IPS DF 6.9 (cell line): ENCODE results near the gene CPXM2.

Experiments used
- DNase-seq: peaks from one replicate; pipeline ENCODE4 v3.0.0-alpha.2; 2013; ENCODE audit warnings: low read depth, low spot score
- H3K27ac ChIP-seq: one replicate; pipeline ENCODE4 v1.5.1; 2013; ENCODE audit warnings: low read length, control low read depth
- H3K27me3 ChIP-seq: 2 replicates; pipeline ENCODE4 v1.6.1; 2013; ENCODE audit warnings: mild to moderate bottlenecking, low read length; ENCODE audit not compliant: control insufficient read depth, insufficient read depth
- H3K36me3 ChIP-seq: 2 replicates; pipeline ENCODE4 v1.6.1; 2013; ENCODE audit warnings: low read length; ENCODE audit not compliant: control insufficient read depth, insufficient read depth
- H3K4me1 ChIP-seq: 2 replicates; pipeline ENCODE4 v1.6.1; 2013; ENCODE audit warnings: low read length; ENCODE audit not compliant: control insufficient read depth, insufficient read depth
- H3K4me3 ChIP-seq: 2 replicates; pipeline ENCODE4 v1.5.1; 2013; ENCODE audit warnings: mild to moderate bottlenecking, low read length
- H3K9me3 ChIP-seq: 2 replicates; pipeline ENCODE4 v1.6.1; 2013; ENCODE audit warnings: low read length, inconsistent platforms; ENCODE audit not compliant: control insufficient read depth, insufficient read depth
- WGBS: extraction: QIAGEN DNeasy Blood & Tissue Kit; methylation state at CpG from one replicate; pipeline ENCODE4 v1.1.7; 2013; ENCODE audit warnings: mixed read lengths, missing lambda C conversion rate; ENCODE audit not compliant: insufficient read length, insufficient coverage; 5-methylcytosine and 5-hydroxymethylcytosine counted together

CPXM2 gene

DNA sequence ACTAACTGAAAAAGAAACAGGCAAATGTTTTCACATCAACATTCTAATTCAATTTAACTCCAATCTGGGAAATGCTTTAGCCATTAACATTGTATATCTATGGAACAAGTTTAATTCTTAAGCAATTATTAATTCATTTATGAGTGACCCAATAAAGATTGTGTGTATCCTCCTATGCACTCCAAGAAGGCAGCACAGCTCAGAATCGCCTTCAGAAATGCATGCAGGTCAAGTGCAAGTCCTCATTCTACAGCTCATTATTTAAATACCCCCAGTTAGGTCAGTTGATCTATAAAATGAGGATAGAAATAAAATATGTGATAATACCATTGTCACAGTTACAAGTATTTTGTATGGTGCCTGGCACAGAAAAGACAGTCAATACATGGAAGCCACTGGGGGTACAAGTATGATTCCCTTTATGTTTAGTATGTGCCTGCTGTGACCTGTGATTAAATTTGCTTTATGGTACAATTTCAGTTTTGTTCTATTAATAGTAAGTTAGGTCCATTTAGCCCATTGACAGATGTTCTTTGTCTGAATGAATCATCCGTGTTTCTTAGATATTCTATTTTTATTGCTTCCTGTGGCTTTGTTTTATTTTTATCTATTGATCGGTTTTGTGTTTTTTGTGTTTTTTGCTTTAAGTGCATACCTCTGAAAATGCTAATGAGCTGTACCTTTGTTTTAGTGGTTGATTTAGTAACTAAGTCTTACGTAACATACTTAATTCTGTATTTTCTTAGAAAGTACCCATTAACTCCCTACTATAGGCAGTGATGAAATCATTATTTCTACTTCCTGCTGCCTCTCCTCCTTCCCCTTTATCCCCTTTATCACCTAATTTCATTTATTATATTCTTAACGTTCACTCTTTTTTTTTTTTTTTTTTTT lies 42.8 kb downstream of the CPXM2 start:
- Histone ChIP-seq H3K27ac (no peak overlapping the region), H3K27me3 (no peaks in the 10 kb centered on the region), H3K4me3 (no peak overlapping the region), H3K4me1 (no peaks in the 10 kb centered on the region), H3K9me3 (no peaks in the 10 kb centered on the region), H3K36me3 (no peaks in the 10 kb centered on the region)
- no peak for DNase-seq
- 100% methylated on average over 1 of the region's 5 CpGs for WGBS

DNA sequence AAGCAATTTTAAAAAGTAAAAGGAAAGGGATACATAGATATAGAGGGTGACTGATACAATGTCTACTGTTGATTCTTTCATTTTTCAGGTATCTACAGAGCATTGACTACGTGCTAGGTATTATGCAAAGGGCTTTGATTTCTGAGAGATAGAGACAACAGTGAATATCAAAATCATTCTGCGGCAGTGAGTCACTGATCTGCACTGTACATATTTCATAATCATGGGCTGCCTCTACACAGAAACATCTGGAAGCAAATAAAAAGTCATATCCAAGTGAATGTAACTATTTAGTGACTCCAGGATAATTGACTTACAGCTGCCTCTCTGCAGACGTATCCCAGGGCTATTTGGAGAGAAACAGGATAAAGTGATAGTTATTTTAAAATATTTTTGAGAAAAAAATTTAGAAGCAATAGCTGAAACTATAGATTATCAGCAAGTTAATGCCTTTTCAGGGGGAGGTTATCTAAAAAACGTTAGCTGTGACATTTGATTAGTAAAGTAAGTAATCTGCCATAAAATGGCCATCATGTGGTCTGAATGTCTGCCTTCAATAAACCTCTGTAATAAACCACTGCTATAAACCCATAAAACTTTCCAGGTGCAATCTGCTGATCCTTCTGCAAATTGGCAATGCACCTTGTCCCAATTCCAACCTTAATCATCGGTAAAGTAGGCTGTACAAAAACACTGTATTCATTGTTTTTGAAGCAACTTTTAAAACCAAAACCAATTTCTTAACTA lies 43.7 kb downstream of the CPXM2 start:
- H3K4me3 ChIP-seq = no peak overlapping the region
- WGBS = no CpG with 5 or more reads among the region's 5 CpGs
- H3K4me1 ChIP-seq = no peaks in the 10 kb centered on the region
- no peaks in the 10 kb centered on the region for H3K36me3 ChIP-seq
- no peak for DNase-seq
- no peaks in the 10 kb centered on the region for H3K9me3 ChIP-seq
- no peak overlapping the region for H3K27ac ChIP-seq
- no peaks in the 10 kb centered on the region for H3K27me3 ChIP-seq

DNA sequence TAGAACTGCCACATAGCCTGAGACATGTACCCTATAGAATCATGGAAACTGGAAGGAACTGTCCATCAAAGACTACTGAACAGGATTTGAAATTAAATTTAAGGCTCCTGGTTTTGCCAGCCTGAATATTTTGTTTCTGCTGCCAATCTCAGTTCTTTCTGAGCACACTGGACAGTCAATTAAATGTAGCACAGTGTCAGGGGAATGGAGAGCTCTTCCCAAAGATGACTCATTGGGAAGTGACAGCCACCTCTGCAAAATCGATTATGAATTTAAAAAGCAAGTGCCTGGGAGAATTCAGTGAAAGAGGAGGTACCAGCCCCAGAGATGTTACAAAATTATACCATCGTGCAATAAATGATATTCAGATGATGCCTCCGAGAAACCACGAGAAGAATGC lies 47.8 kb downstream of the CPXM2 start:
- no peak overlapping the region for H3K4me3 ChIP-seq
- H3K27ac ChIP-seq = no peak overlapping the region
- no peaks in the 10 kb centered on the region for H3K27me3 ChIP-seq
- H3K36me3 ChIP-seq = no peaks in the 10 kb centered on the region
- no CpG with 5 or more reads among the region's 4 CpGs for WGBS
- H3K9me3 ChIP-seq = no peaks in the 10 kb centered on the region
- DNase-seq = no peak
- H3K4me1 ChIP-seq = no peaks in the 10 kb centered on the region; the same call in 1 of the 2 replicates

DNA sequence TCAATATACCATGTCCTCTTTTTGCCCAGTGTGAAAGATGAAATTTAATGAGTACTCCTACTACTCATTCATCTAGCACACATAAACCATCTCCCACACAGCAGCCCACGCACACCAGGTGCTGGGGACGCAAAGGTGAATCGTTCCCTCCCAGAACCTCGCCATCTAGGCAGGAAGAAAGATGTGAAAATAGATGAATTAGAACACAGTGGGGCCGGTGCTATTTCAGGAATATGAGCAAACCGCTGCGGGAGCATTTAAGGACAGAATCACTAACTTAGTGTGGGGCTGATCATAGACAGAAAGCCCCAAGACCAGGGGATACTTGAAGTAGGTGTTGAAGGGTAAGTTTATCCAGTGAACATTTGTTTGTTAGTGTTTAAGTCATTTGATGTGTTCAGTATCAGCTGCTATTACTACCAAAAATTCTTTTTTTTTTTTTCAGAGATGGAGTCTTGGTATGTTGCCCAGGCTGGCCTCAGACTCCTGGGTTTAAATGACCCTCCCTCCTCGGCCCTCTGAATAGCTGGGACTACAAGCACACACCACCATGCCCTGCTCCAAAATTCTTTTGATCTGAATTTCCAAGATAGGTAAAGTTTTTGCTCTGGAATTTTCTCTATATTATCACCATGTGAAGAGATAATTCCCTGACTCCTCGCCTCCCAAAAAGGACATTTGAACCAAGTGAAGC lies 48.8 kb downstream of the CPXM2 start:
- H3K27me3 ChIP-seq = no peaks in the 10 kb centered on the region
- no CpG with 5 or more reads among the region's 9 CpGs for WGBS
- H3K36me3 ChIP-seq = no peaks in the 10 kb centered on the region
- no peak overlapping the region for H3K4me3 ChIP-seq
- H3K27ac ChIP-seq = no peak overlapping the region
- H3K9me3 ChIP-seq = no peaks in the 10 kb centered on the region
- DNase-seq = no peak
- H3K4me1 ChIP-seq = no peaks in the 10 kb centered on the region; the same call in 1 of the 2 replicates

DNA sequence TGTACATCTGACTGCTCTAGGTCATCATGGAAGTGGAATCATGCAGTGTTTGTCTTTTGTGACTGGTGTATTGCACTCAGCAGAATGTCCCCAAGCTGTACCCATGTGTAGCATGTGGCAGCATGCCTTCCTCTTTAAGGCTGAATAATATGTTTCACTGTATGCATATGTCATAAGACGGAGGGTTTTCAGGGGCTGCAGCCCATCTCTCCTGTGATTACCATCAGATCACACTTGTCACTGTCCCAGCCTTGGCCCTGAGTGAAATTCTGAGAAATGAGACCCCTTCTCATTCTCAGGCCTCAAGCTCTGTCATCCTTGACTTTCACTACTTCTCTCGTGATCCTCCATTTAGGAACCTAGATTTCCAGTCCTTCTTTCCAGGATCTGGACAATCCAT lies 50.0 kb downstream of the CPXM2 start:
- no CpG with 5 or more reads among the region's 2 CpGs for WGBS

DNA sequence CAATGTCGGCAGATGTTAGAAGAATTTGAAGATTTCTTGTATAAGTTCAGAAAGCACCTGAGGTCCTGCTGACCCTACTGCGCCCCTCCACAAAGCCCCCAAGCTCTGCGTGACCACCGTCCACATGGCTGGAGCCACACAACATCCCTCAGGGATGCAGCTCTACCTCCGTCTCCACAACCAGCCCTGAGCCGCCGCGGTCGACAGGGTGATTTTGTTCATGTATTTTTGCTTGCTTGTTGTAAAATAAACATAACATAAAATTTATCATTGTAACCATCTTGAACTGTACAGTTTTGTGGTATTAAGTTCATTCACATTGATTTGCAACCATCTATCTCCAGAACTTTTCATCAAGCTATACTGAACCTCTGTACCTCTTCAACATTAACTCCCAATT lies 50.5 kb downstream of the CPXM2 start:
- no peak overlapping the region for H3K4me3 ChIP-seq
- H3K4me1 ChIP-seq = no peaks in the 10 kb centered on the region; the same call in 1 of the 2 replicates
- no peaks in the 10 kb centered on the region for H3K9me3 ChIP-seq
- H3K27me3 ChIP-seq = no peaks in the 10 kb centered on the region
- WGBS = no CpG with 5 or more reads among the region's 9 CpGs
- H3K27ac ChIP-seq = no peak overlapping the region
- no peak for DNase-seq
- no peaks in the 10 kb centered on the region for H3K36me3 ChIP-seq

More for the DNA sequence above, 50.0 kb downstream of the CPXM2 start:
- no peak overlapping the region for H3K4me3 ChIP-seq
- no peaks in the 10 kb centered on the region for H3K9me3 ChIP-seq
- no peaks in the 10 kb centered on the region; the same call in 1 of the 2 replicates for H3K4me1 ChIP-seq
- H3K27ac ChIP-seq = no peak overlapping the region
- H3K27me3 ChIP-seq = no peaks in the 10 kb centered on the region
- no peaks in the 10 kb centered on the region for H3K36me3 ChIP-seq
- no peak for DNase-seq

DNA sequence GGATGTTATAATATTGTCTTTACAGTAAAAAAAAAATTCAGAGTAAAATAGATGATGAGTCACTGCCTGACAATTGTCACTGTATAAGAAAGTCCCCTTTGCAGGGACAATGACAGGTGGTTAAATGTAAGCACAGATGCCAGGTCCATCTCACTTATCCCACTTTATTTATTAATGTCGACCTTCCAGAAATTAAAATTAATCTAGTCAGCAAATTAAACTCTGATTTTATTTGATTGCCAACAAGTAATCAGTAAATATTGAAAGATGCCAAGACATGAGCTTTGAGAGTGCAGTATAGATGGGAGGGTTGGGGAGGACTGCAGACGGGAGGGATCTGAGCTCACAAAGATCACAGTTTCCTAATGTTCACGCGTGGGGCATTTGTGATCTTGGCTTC lies 50.9 kb downstream of the CPXM2 start:
- Histone ChIP-seq H3K4me3 (no peak overlapping the region), H3K27me3 (no peaks in the 10 kb centered on the region), H3K4me1 (no peaks in the 10 kb centered on the region; the same call in 1 of the 2 replicates), H3K9me3 (no peaks in the 10 kb centered on the region), H3K36me3 (no peaks in the 10 kb centered on the region), H3K27ac (no peak overlapping the region)
- WGBS = no CpG with 5 or more reads among the region's 4 CpGs
- DNase-seq = no peak

DNA sequence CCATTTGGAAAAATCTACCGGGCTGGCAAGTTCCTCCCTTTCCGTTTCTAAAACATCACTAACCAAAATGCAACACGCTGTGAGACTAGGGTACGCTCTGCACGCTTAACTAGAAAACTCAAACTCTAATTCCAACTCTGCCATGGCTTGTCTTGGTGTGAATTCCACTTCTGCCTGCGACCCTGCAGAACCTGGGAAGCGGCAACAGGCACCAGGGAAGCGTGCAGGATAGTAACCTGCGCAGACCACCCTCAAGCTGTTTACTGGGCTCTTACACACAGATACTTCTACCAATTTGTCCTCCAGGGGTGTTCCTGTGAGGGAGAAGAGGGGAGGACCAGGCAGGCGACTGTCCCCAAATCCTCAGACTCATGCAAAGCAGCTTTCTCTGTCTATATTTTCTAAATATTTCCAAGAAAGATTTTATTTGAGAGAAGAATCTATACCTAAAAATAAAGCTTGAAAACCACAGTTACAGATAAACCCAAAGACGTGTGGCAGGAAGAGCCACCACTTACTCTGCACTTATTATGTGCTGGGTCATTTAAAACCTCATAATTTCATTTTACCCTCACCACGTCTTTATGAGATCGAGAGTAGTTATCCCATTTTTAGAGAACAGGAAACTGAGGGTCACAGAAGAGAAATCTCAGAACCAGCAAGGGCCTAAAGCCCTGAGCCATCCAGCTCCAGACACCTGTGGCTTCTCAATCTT lies 52.9 kb downstream of the CPXM2 start:
- WGBS = no CpG with 5 or more reads among the region's 13 CpGs
- H3K4me3 ChIP-seq = no peak overlapping the region
- no peak for DNase-seq
- H3K27me3 ChIP-seq = no peaks in the 10 kb centered on the region
- H3K9me3 ChIP-seq = no peaks in the 10 kb centered on the region
- H3K27ac ChIP-seq = no peak overlapping the region
- H3K4me1 ChIP-seq = peaks cover 1% of the 10 kb centered on the region; the same call in 1 of the 2 replicates
- H3K36me3 ChIP-seq = no peaks in the 10 kb centered on the region

DNA sequence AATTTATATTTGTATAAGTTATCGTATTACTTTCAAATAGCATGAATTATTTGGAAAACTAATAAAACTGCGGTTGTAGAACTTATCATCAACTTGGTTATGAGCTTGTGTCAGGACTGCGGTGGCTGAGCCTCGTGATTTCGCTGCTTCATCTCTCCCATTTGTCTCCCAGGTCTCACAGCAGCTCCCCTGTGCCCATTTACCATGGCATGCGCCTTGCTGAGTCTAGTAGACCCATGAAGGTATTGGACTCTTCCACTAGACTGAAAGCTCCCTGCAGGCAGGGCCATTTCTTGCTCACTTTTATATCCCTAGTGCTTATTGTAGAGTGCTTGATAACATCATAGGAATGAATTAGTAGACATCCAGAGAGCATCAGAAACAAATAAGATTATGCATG lies 53.9 kb downstream of the CPXM2 start:
- H3K4me1 ChIP-seq = peaks cover 1% of the 10 kb centered on the region; the same call in 1 of the 2 replicates
- no peaks in the 10 kb centered on the region for H3K27me3 ChIP-seq
- DNase-seq = no peak
- H3K36me3 ChIP-seq = no peaks in the 10 kb centered on the region
- no peaks in the 10 kb centered on the region for H3K9me3 ChIP-seq
- 100% methylated on average over 1 of the region's 6 CpGs for WGBS
- H3K27ac ChIP-seq = no peak overlapping the region
- no peak overlapping the region for H3K4me3 ChIP-seq
